CMK (cell line): Measurements from ENCODE around the gene BRD2.

Experiments
- DNase-seq: peaks from one replicate; pipeline ENCODE4 v3.0.0-alpha.2; 2010; ENCODE audit warnings: low read depth

The BRD2 gene

GRCh38 chr6:33029328-33030184 is 61.2 kb downstream of the BRD2 start:
- DNase-seq = no peak

GRCh38 chr6:33030245-33030644 is 61.9 kb downstream of the BRD2 start:
- DNase-seq = no peak
